SK-MEL-5 (cell line): ENCODE data around the gene NOL4L. TPM values are rescaled to one million over a fixed set of nuclear protein-coding genes. Genes with fewer than 3 reads are reported as not detected.

Experiments
- DNase-seq: peaks from one replicate; pipeline ENCODE4 v3.0.0-alpha.2; 2016; ENCODE audit warnings: low read depth, low spot score
- in situ Hi-C: cut with HindIII; loops from 2 replicates; pipeline ENCODE4 v1.10.0; 2016; ENCODE audit warnings: low sequenced_read_pairs, high pct_unique_total_duplicates, low pct_unique_long_range_greater_than_20kb
- polyA plus RNA-seq, 2 experiments: library from polyadenylated mRNA; depleted of rRNA; stranded (reverse); fragments of >200 nt; gene quantifications; 2 replicates each; pipeline ENCODE4 v1.2.3, GENCODE V29; 2015
- total RNA-seq: library from RNA; depleted of rRNA; stranded (reverse); fragments of >200 nt; shearing (Covaris generic); gene quantifications from 2 replicates; pipeline ENCODE4 v1.2.3, GENCODE V29; 2014; rRNA removed

NOL4L gene
- 2.1 and 2.4 TPM in 2 replicates for total RNA-seq
- 6.0 and 7.1 TPM in 2 replicates for polyA plus RNA-seq (2015; cell fraction: cytosol; rRNA removed)
- polyA plus RNA-seq (2015; cell fraction: nucleus; rRNA removed) = 8.5 and 9.4 TPM in 2 replicates

GRCh38 chr20:32585011-32585585 is at the start of gene NOL4L:
NOL4L (minus strand) TSS chr20:32585333; CDS start chr20:32584890, 443 bp downstream.
- in situ Hi-C loops = no loop called here
- no peak for DNase-seq

- in situ Hi-C loops = loop anchor here (10.0 kb wide), 1 partner anchor 119 kb away; no protein-coding TSS in a partner anchor
- no peak for DNase-seq
Observed at GRCh38 chr20:32634041-32634805, 49.1 kb upstream of the NOL4L start.

- no peak for DNase-seq
- in situ Hi-C loops = loop anchor here (10.0 kb wide), 1 partner anchor 118 kb away; no protein-coding TSS in a partner anchor
Observed at GRCh38 chr20:32632461-32633354, 47.6 kb upstream of the NOL4L start.

GRCh38 chr20:32631933-32632460 is 46.9 kb upstream of the NOL4L start:
- DNase-seq = no peak
- in situ Hi-C loops = loop anchor here (10.0 kb wide), 1 partner anchor 117 kb away; no protein-coding TSS in a partner anchor

- in situ Hi-C loops = loop anchor here (10.0 kb wide), 1 partner anchor 115 kb away; no protein-coding TSS in a partner anchor
- DNase-seq = no peak
Observed at GRCh38 chr20:32629813-32630212, 44.7 kb upstream of the NOL4L start.

GRCh38 chr20:32628960-32629530 is 43.9 kb upstream of the NOL4L start:
- in situ Hi-C loops = no loop called here
- DNase-seq = no peak

- in situ Hi-C loops = no loop called here
- no peak for DNase-seq
Observed at GRCh38 chr20:32626859-32627636, 41.9 kb upstream of the NOL4L start.

- no peak for DNase-seq
- in situ Hi-C loops = no loop called here
Observed at GRCh38 chr20:32626407-32626806, 41.3 kb upstream of the NOL4L start.

- no peak for DNase-seq
- in situ Hi-C loops = no loop called here
Observed at GRCh38 chr20:32625996-32626395, 40.9 kb upstream of the NOL4L start.

- in situ Hi-C loops = no loop called here
- no peak for DNase-seq
Observed at GRCh38 chr20:32624687-32625345, 39.7 kb upstream of the NOL4L start.

- no peak for DNase-seq
- in situ Hi-C loops = no loop called here
Observed at GRCh38 chr20:32623667-32624157, 38.6 kb upstream of the NOL4L start.

- DNase-seq = no peak
- in situ Hi-C loops = no loop called here
Observed at GRCh38 chr20:32622585-32623468, 37.7 kb upstream of the NOL4L start.

GRCh38 chr20:32621891-32622584 is 36.9 kb upstream of the NOL4L start:
- in situ Hi-C loops = no loop called here
- no peak for DNase-seq

GRCh38 chr20:32621071-32621890 is 36.1 kb upstream of the NOL4L start:
- peak; percentile 60 for DNase-seq
- in situ Hi-C loops = no loop called here
